H1 (cell line): ENCODE measurements around the gene MRTFB. TPM values are rescaled to one million over a fixed set of nuclear protein-coding genes. Genes with fewer than 3 reads are reported as not detected.
"Not testable (repeated sequence)": the region's sequence is repeated elsewhere in the genome, so short reads cannot be mapped to it uniquely, and the experiment has no call there.

Experiments used
- CTCF ChIA-PET: fragments of 300-600 bp; sonication (Branson Sonifier 250); formaldehyde crosslinking; loops from one replicate; lab custom pipeline; 2021; ENCODE audit not compliant: partially characterized antibody; lab: Charles Lee
- POLR2A ChIA-PET: fragments of 300-600 bp; sonication (Branson Sonifier 250); formaldehyde crosslinking; loops from one replicate; lab custom pipeline; 2021; ENCODE audit warnings: inconsistent platforms; ENCODE audit not compliant: partially characterized antibody; lab: Charles Lee
- DNase-seq, 2 experiments: peaks; one replicate each; pipeline versions ENCODE4 v3.0.0 to v3.0.0-alpha.2; 2010 to 2022; ENCODE audit warnings: low spot score in 2 of 2, low read depth in 1 of 2, mixed read lengths in 1 of 2
- FAIRE-seq: peaks from 2 replicates; lab custom pipeline; 2011; peaks lifted over from hg19 to GRCh38; lab: Jason Lieb, UNC
- H2AFZ ChIP-seq: 2 replicates; pipeline ENCODE4 v1.8.1; 2012; ENCODE audit warnings: low read length, inconsistent platforms
- H2AK5ac ChIP-seq: 2 replicates; pipeline ENCODE4 v1.6.1; 2013; ENCODE audit warnings: low read depth, low read length
- H2BK120ac ChIP-seq: replicated peaks from 2 replicates; pipeline ENCODE3; 2013; ENCODE audit warnings: low read depth, low read length, inconsistent platforms
- H2BK12ac ChIP-seq: 2 replicates; pipeline ENCODE4 v1.6.1; 2013; ENCODE audit warnings: low read depth, low read length
- H2BK15ac ChIP-seq: 2 replicates; pipeline ENCODE4 v1.6.1; 2013; ENCODE audit warnings: low read length
- H2BK20ac ChIP-seq: 2 replicates; pipeline ENCODE4 v1.6.1; 2013; ENCODE audit warnings: low read length
- H2BK5ac ChIP-seq: 2 replicates; pipeline ENCODE4 v1.6.1; 2013; ENCODE audit warnings: low read depth, low read length
- H3K14ac ChIP-seq: 2 replicates; pipeline ENCODE4 v1.6.1; 2013; ENCODE audit warnings: inconsistent platforms; ENCODE audit not compliant: insufficient read length
- H3K18ac ChIP-seq: 2 replicates; pipeline ENCODE4 v1.6.1; 2013; ENCODE audit warnings: low read length; ENCODE audit errors: extremely low read depth
- H3K23ac ChIP-seq: 2 replicates; pipeline ENCODE4 v1.6.1; 2013; ENCODE audit warnings: inconsistent platforms; ENCODE audit not compliant: insufficient read length
- H3K23me2 ChIP-seq: 2 replicates; pipeline ENCODE4 v1.6.1; 2013; ENCODE audit warnings: low read depth, low read length
- H3K27ac ChIP-seq: 2 replicates; pipeline ENCODE4 v1.6.1; 2011; ENCODE audit warnings: low read depth, low read length, inconsistent platforms
- H3K27me3 ChIP-seq, 4 experiments: replicated peaks in 1 of 4; 1 replicate in 1 of 4; 2 replicates in 3 of 4; pipeline versions ENCODE4 v1.6.1 to v1.8.1; 2011 to 2013; ENCODE audit warnings: low read length in 3 of 4, mild to moderate bottlenecking in 3 of 4, inconsistent platforms in 2 of 4, mixed read lengths in 2 of 4, moderate library complexity in 1 of 4; ENCODE audit not compliant: control insufficient read depth in 3 of 4, insufficient read depth in 3 of 4; ENCODE audit errors: extremely low read depth in 1 of 4
- H3K36me3 ChIP-seq, 4 experiments: 2 replicates each; pipeline versions ENCODE4 v1.6.1 to v1.8.1; 2011 to 2013; ENCODE audit warnings: mild to moderate bottlenecking in 4 of 4, low read length in 3 of 4, moderate library complexity in 2 of 4, control low read depth in 1 of 4, inconsistent platforms in 1 of 4; ENCODE audit not compliant: insufficient read depth in 4 of 4, control insufficient read depth in 2 of 4
- H3K4ac ChIP-seq: replicated peaks from 2 replicates; pipeline ENCODE3; 2013; ENCODE audit warnings: low read length, low read depth, mixed read lengths, inconsistent platforms; ENCODE audit not compliant: insufficient read length
- H3K4me1 ChIP-seq, 4 experiments: replicated peaks in 1 of 4; 1 replicate in 1 of 4; 2 replicates in 3 of 4; pipeline versions ENCODE4 v1.6.1 to v1.8.1; 2011 to 2013; ENCODE audit warnings: low read length in 3 of 4, inconsistent platforms in 2 of 4, mixed read lengths in 1 of 4; ENCODE audit not compliant: insufficient read depth in 4 of 4, control insufficient read depth in 3 of 4
- H3K4me2 ChIP-seq, 2 experiments: 2 replicates each; pipeline versions ENCODE4 v1.6.1 to v1.8.1; 2011 to 2013; ENCODE audit warnings: low read depth in 2 of 2, low read length in 2 of 2, control low read depth in 1 of 2, inconsistent platforms in 1 of 2, mild to moderate bottlenecking in 1 of 2; ENCODE audit not compliant: insufficient read depth in 1 of 2
- H3K4me3 ChIP-seq, 4 experiments: fragments of 200-600, 300-600 bp in 1 of 4; sonication (generic), shearing (Covaris generic), sonication (Bioruptor Twin) in 1 of 4; 2 replicates each; pipeline versions ENCODE4 v1.5.1 to v1.8.1; 2011 to 2016; ENCODE audit warnings: low read length in 4 of 4, low read depth in 3 of 4, control low read depth in 2 of 4, inconsistent platforms in 2 of 4, mild to moderate bottlenecking in 2 of 4, mixed read lengths in 1 of 4, moderate library complexity in 1 of 4; ENCODE audit not compliant: insufficient read depth in 2 of 4; ENCODE audit errors: extremely low read depth in 1 of 4
- H3K56ac ChIP-seq: replicated peaks from 2 replicates; pipeline ENCODE3; 2013; ENCODE audit warnings: low read depth, mild to moderate bottlenecking, mixed read lengths, low read length, inconsistent platforms; ENCODE audit not compliant: insufficient read length
- H3K79me1 ChIP-seq: 2 replicates; pipeline ENCODE4 v1.6.1; 2013; ENCODE audit warnings: low read depth, low read length, control low read depth
- H3K79me2 ChIP-seq, 2 experiments: 2 replicates each; pipeline versions ENCODE4 v1.6.1 to v1.8.1; 2012 to 2013; ENCODE audit warnings: low read length in 2 of 2, mild to moderate bottlenecking in 2 of 2, inconsistent platforms in 1 of 2; ENCODE audit not compliant: insufficient read depth in 2 of 2, control insufficient read depth in 1 of 2
- H3K9ac ChIP-seq, 4 experiments: replicated peaks in 1 of 4; 1 replicate in 1 of 4; 2 replicates in 3 of 4; pipeline versions ENCODE4 v1.6.1 to v1.8.1; 2011 to 2013; ENCODE audit warnings: low read depth in 3 of 4, low read length in 3 of 4, control low read depth in 2 of 4, mild to moderate bottlenecking in 2 of 4, moderate library complexity in 2 of 4, inconsistent platforms in 1 of 4; ENCODE audit errors: extremely low read depth in 1 of 4
- H3K9me3 ChIP-seq, 2 experiments: 2 replicates each; pipeline versions ENCODE4 v1.6.1 to v1.8.1; 2012 to 2013; ENCODE audit warnings: mild to moderate bottlenecking in 2 of 2, moderate library complexity in 2 of 2, control low read depth in 1 of 2, inconsistent platforms in 1 of 2, low read depth in 1 of 2, low read length in 1 of 2, mixed read lengths in 1 of 2; ENCODE audit not compliant: insufficient read depth in 2 of 2
- H4K20me1 ChIP-seq, 2 experiments: replicated peaks in 1 of 2; 2 replicates each; pipeline versions ENCODE3 to v1.8.1; 2011 to 2013; ENCODE audit warnings: inconsistent platforms in 2 of 2, low read length in 2 of 2, mild to moderate bottlenecking in 1 of 2; ENCODE audit not compliant: insufficient read depth in 2 of 2, control insufficient read depth in 1 of 2
- H4K5ac ChIP-seq: 2 replicates; pipeline ENCODE4 v1.6.1; 2013; ENCODE audit warnings: low read length, low read depth, mixed read lengths, inconsistent platforms; ENCODE audit not compliant: insufficient read length
- H4K8ac ChIP-seq: 2 replicates; pipeline ENCODE4 v1.8.0; 2013; ENCODE audit warnings: mild to moderate bottlenecking, moderate library complexity, low read length, inconsistent platforms; ENCODE audit not compliant: insufficient read depth; ENCODE audit errors: extremely low read depth
- H4K91ac ChIP-seq: replicated peaks from 2 replicates; pipeline ENCODE3; 2013; ENCODE audit warnings: low read length, mixed read lengths, inconsistent platforms; ENCODE audit not compliant: insufficient read length
- WGBS, 2 experiments: shearing (Covaris generic) in 1 of 2; methylation state at CpG; one replicate each; pipeline versions ENCODE4 v1.1.6 to v1.1.7; 2013 to 2015; ENCODE audit warnings: low lambda C conversion rate in 2 of 2, mixed read lengths in 2 of 2, inconsistent platforms in 1 of 2, low coverage in 1 of 2, missing lambda C conversion rate in 1 of 2; ENCODE audit not compliant: insufficient replicate concordance in 2 of 2, insufficient coverage in 1 of 2, insufficient read length in 1 of 2; ENCODE audit errors: extremely low coverage in 1 of 2, missing lambda C conversion rate in 1 of 2; 5-methylcytosine and 5-hydroxymethylcytosine counted together
- polyA plus RNA-seq, 7 experiments: library from polyadenylated mRNA; depleted of rRNA in 3 of 7; stranded (reverse) in 5 of 7; unstranded in 2 of 7; fragments of >200 nt in 5 of 7; fragments of 200-250 nt in 2 of 7; gene quantifications; 1 replicate in 5 of 7; 2 replicates in 1 of 7; 4 replicates in 1 of 7; pipeline versions ENCODE4 v1.2.1 to v1.2.3, GENCODE V29; 2011 to 2013; ENCODE audit warnings: missing spikeins in 2 of 7, mixed read lengths in 2 of 7
- total RNA-seq: library from RNA; stranded (reverse); fragmentation: NEBNext Ultra II Directional; extraction: Animal tissue kit (Norgen Biotek cat#: 25700); gene quantifications from 2 replicates; pipeline ENCODE4 v1.2.1, GENCODE V29; 2021

Gene MRTFB
- total and polyA plus RNA-seq, 2 of the 8 experiments (the other 6 are each of a cell fraction or from before 2014, with no cell fraction given): 13.5 to 34.9 TPM

- H2BK15ac ChIP-seq, H3K4me1 ChIP-seq, H2AK5ac ChIP-seq, H4K20me1 ChIP-seq, H2AFZ ChIP-seq, H3K56ac ChIP-seq, H3K4ac ChIP-seq, H3K9ac ChIP-seq, H3K23me2 ChIP-seq, H4K5ac ChIP-seq, H3K14ac ChIP-seq, H3K4me2 ChIP-seq, H4K8ac ChIP-seq, H3K18ac ChIP-seq, FAIRE-seq, H2BK12ac ChIP-seq, H3K79me2 ChIP-seq, H3K79me1 ChIP-seq, H3K36me3 ChIP-seq, H3K9me3 ChIP-seq, H2BK120ac ChIP-seq, H3K23ac ChIP-seq, H2BK5ac ChIP-seq, H4K91ac ChIP-seq, H2BK20ac ChIP-seq, POLR2A ChIA-PET, H3K27me3 ChIP-seq, DNase-seq, H3K4me3 ChIP-seq, CTCF ChIA-PET, H3K27ac ChIP-seq: not testable (repeated sequence)
- 87% methylated on average over 4 of the region's 4 CpGs; no CpG with 5 or more reads in 1 of the 2 experiments for WGBS, 2 experiments
Measured at GRCh38 chr16:14023526-14023925, 47.6 kb upstream of the MRTFB start.
